Skeletal muscle tissue (tissue), 4 donors: ENCODE results near the gene EFNA5. TPM values are rescaled to one million over a fixed set of nuclear protein-coding genes. Genes with fewer than 3 reads are reported as not detected.

Experiments used
- H3K27ac ChIP-seq: one replicate; pipeline ENCODE4 v1.7.0; 2013; ENCODE audit warnings: mild to moderate bottlenecking, low read depth, low read length, inconsistent platforms
- H3K27me3 ChIP-seq, 3 donors: one replicate each; pipeline ENCODE4 v1.7.0; 2013; ENCODE audit warnings: low read length in 3 of 3; ENCODE audit not compliant: control insufficient read depth in 3 of 3, insufficient read depth in 3 of 3
- H3K36me3 ChIP-seq, 3 donors: one replicate each; pipeline ENCODE4 v1.7.0; 2013; ENCODE audit warnings: low read length in 3 of 3; ENCODE audit not compliant: control insufficient read depth in 3 of 3, insufficient read depth in 3 of 3
- H3K4me1 ChIP-seq, 3 donors: one replicate each; pipeline ENCODE4 v1.7.0; 2013; ENCODE audit warnings: low read length in 3 of 3, mild to moderate bottlenecking in 3 of 3; ENCODE audit not compliant: control insufficient read depth in 3 of 3, insufficient read depth in 3 of 3
- H3K4me3 ChIP-seq, 3 donors: one replicate each; pipeline ENCODE4 v1.7.0; 2013; ENCODE audit warnings: low read length in 3 of 3
- H3K9ac ChIP-seq, 3 donors: one replicate each; pipeline ENCODE4 v1.7.0; 2013; ENCODE audit warnings: low read length in 3 of 3, mild to moderate bottlenecking in 3 of 3, moderate library complexity in 2 of 3, low read depth in 1 of 3
- H3K9me3 ChIP-seq, 3 donors: one replicate each; pipeline ENCODE4 v1.7.0; 2013; ENCODE audit warnings: low read length in 3 of 3; ENCODE audit not compliant: control insufficient read depth in 3 of 3
- total RNA-seq: library from RNA; depleted of rRNA; stranded (reverse); fragments of >200 nt; gene quantifications from one replicate; pipeline ENCODE4 v1.2.3, GENCODE V29; 2014
- donor health status: Osteomylitis.

EFNA5 gene
- total RNA-seq, 1 donor from 2014 or later: 8.4 TPM

DNA sequence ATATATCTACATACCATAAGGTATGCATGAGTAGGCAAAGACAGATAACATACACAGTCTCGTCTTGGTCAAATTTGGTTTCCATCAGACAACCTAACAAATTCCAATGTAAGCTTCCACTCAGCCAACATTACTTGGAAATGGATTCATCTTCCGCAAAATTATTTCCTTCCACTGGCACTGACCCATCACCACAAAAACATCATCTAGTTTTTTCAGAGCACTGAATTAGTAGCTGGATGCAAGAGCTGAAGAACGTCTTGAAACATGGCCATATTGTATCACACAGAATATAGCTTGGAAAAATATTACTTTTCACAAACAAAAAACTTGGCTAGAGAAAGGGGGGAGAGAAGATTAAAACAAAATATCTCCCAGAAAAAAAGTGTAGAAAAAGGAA is 73.5 kb downstream of the EFNA5 start:
- H3K4me1 ChIP-seq: peaks cover 0 to 21% (median 3%) of the 10 kb centered on the region in 3 donors

GRCh38 chr5:107594253-107595045 is 76.3 kb downstream of the EFNA5 start:
- no peaks in the 10 kb centered on the region for H3K9me3 ChIP-seq
- H3K36me3 ChIP-seq: no peaks in the 10 kb centered on the region
- peak overlapping the region; percentile 71 for H3K27ac ChIP-seq
- no peaks in the 10 kb centered on the region for H3K27me3 ChIP-seq
- H3K9ac ChIP-seq: no peak overlapping the region
- no peak overlapping the region for H3K4me3 ChIP-seq
- peaks cover 0 to 21% (median 3%) of the 10 kb centered on the region in 3 donors for H3K4me1 ChIP-seq

More for the DNA sequence above, 73.5 kb downstream of the EFNA5 start:
- no peaks in the 10 kb centered on the region for H3K9me3 ChIP-seq
- H3K36me3 ChIP-seq: no peaks in the 10 kb centered on the region
- H3K4me3 ChIP-seq: no peak overlapping the region
- no peak overlapping the region for H3K27ac ChIP-seq
- H3K9ac ChIP-seq: no peak overlapping the region
- H3K27me3 ChIP-seq: no peaks in the 10 kb centered on the region

DNA sequence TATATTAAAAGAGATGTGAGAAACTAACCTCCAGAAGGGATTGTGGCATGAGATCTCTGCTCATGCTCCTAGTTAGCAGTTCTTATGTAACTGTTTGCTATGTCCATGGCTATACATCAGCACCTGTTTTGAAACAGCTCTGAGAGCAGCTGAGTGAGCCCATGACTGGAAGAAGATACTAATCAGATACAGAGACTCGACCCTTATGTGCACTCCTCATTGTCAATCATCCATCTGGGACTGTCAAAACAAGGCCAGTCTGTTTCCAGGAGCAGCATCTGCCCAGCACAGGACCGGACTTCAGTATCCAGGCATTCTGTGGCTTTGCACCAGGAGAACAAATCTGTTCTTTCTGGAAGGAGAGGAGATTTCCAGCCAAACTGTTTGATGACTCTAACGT is 77.7 kb downstream of the EFNA5 start:
- Histone ChIP-seq H3K9me3 (no peaks in the 10 kb centered on the region), H3K27ac (no peak overlapping the region), H3K9ac (no peak overlapping the region), H3K27me3 (no peaks in the 10 kb centered on the region), H3K36me3 (no peaks in the 10 kb centered on the region), H3K4me1 (peaks cover 0 to 21% (median 3%) of the 10 kb centered on the region in 3 donors), H3K4me3 (no peak overlapping the region)

DNA sequence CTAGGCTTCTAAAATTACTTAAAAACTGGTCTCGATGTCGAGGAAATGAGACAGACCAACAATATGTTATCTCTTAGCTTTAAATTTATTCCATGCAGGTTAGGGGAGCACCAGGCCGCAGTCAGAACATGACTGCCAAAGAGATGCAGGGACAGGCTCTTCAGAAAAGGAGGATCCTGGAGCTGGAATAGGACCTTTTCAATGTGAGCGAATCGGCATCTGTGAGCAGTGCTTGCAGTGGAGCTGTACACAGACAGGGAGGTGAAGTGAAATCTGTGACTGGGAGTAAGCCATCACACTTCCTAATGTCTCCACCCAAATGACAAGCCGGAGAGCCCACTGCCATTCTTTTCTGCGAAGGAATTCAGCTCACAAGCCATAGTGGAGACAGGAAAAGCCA is 78.2 kb downstream of the EFNA5 start:
- Histone ChIP-seq H3K4me1 (peaks cover 0 to 21% (median 3%) of the 10 kb centered on the region in 3 donors), H3K9ac (no peak overlapping the region), H3K27me3 (no peaks in the 10 kb centered on the region), H3K27ac (no peak overlapping the region), H3K36me3 (no peaks in the 10 kb centered on the region), H3K9me3 (no peaks in the 10 kb centered on the region), H3K4me3 (no peak overlapping the region)

GRCh38 chr5:107590686-107591085 is 80.1 kb downstream of the EFNA5 start:
- no peaks in the 10 kb centered on the region for H3K9me3 ChIP-seq
- no peak overlapping the region for H3K9ac ChIP-seq
- no peak overlapping the region for H3K4me3 ChIP-seq
- H3K4me1 ChIP-seq: peaks cover 0 to 21% (median 3%) of the 10 kb centered on the region in 3 donors
- H3K27ac ChIP-seq: no peak overlapping the region
- H3K27me3 ChIP-seq: no peaks in the 10 kb centered on the region
- H3K36me3 ChIP-seq: no peaks in the 10 kb centered on the region

GRCh38 chr5:107589520-107590193 is 81.1 kb downstream of the EFNA5 start:
- H3K9ac ChIP-seq: no peak overlapping the region
- H3K36me3 ChIP-seq: no peaks in the 10 kb centered on the region
- H3K4me1 ChIP-seq: peaks cover 0 to 19% (median 3%) of the 10 kb centered on the region in 3 donors
- H3K27ac ChIP-seq: no peak overlapping the region
- no peaks in the 10 kb centered on the region for H3K9me3 ChIP-seq
- H3K27me3 ChIP-seq: no peaks in the 10 kb centered on the region
- no peak overlapping the region for H3K4me3 ChIP-seq

DNA sequence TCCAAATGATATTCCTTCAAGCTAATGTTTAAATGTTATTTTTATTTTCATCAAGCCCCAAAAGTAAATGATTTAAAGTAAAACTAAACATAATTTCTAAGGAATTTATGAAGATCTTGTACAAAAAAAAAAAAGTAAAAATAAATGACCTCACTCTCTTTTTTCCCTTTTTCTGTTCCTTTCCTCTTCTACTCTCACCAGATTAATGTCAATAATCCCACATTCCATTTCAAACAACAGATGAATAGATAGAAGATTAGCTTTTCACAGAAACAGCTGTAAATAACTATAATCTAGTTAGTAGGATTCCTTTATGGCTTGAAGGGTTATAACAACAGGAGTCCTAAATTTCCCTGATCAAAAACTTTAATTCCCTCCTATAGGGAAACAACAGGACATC is 88.1 kb downstream of the EFNA5 start:
- no peak overlapping the region for H3K9ac ChIP-seq
- no peaks in the 10 kb centered on the region for H3K36me3 ChIP-seq
- peaks cover 0 to 5% (median 3%) of the 10 kb centered on the region in 3 donors for H3K4me1 ChIP-seq
- H3K9me3 ChIP-seq: no peaks in the 10 kb centered on the region
- no peak overlapping the region for H3K4me3 ChIP-seq
- no peak overlapping the region for H3K27ac ChIP-seq
- no peaks in the 10 kb centered on the region for H3K27me3 ChIP-seq

DNA sequence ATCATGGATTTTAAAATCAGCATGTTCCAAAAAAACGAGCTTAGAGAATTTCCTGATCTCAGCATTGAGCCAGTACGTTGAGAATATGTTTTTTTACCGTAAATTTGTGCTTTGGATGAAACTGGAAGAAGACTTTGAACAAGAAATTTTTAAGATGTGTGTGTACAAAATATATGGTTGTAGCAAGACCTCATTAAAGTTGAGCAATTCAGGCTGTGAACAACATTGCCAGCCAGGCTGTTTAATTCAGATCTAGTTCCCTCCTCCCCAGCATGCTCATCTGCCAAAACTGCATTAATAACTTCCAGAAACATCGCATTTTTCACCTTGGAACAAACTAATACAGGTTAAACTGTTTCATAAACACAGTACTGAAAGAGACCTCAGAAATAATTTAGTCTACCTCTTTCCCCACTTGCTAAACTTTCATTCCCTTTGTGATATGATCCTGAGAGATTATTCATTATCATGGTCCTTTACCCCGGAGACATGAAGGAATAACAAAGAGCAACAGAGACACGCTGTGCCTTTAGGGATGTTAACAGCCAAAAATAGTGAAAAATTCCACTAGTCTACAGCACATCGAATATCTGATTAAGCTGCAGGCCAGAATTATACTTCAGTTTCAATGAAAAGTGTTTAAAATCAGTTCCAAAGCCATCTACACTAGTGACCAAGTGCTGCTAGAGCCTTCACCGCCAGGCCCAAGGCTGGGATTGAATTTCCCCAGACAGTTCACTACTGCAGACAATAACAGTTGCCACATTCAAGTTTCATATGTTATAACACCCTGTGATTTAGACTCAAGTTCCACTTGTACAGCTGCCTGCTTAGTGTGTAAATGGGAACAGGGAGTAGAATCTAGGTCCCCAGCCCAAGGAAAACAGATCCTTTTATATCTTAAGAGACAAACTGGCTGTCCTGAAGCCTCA is 89.6 kb downstream of the EFNA5 start:
- Histone ChIP-seq H3K36me3 (no peaks in the 10 kb centered on the region), H3K4me3 (no peak overlapping the region), H3K9me3 (no peaks in the 10 kb centered on the region), H3K4me1 (peaks cover 0 to 5% (median 3%) of the 10 kb centered on the region in 3 donors), H3K27ac (no peak overlapping the region), H3K27me3 (no peaks in the 10 kb centered on the region), H3K9ac (no peak overlapping the region)

- Histone ChIP-seq H3K9me3 (no peaks in the 10 kb centered on the region), H3K27me3 (no peaks in the 10 kb centered on the region), H3K36me3 (no peaks in the 10 kb centered on the region), H3K4me3 (no peak overlapping the region), H3K9ac (no peak overlapping the region), H3K27ac (no peak overlapping the region), H3K4me1 (peaks cover 0 to 5% (median 3%) of the 10 kb centered on the region in 3 donors)
Observed at GRCh38 chr5:107578051-107578635, 92.6 kb downstream of the EFNA5 start.
